H1 (cell line): Measurements from ENCODE around the gene INTS7. TPM values are rescaled to one million over a fixed set of nuclear protein-coding genes. Genes with fewer than 3 reads are reported as not detected.

Experiments used
- SIX5 ChIP-seq: IDR thresholded peaks from 2 replicates; pipeline ENCODE4 v1.6.1; 2011; ENCODE audit warnings: mild to moderate bottlenecking, low read depth, low read length
- polyA plus RNA-seq, 7 experiments: library from polyadenylated mRNA; depleted of rRNA in 3 of 7; stranded (reverse) in 5 of 7; unstranded in 2 of 7; fragments of >200 nt in 5 of 7; fragments of 200-250 nt in 2 of 7; gene quantifications; 1 replicate in 5 of 7; 2 replicates in 1 of 7; 4 replicates in 1 of 7; pipeline versions ENCODE4 v1.2.1 to v1.2.3, GENCODE V29; 2011 to 2013; ENCODE audit warnings: missing spikeins in 2 of 7, mixed read lengths in 2 of 7
- total RNA-seq: library from RNA; stranded (reverse); fragmentation: NEBNext Ultra II Directional; extraction: Animal tissue kit (Norgen Biotek cat#: 25700); gene quantifications from 2 replicates; pipeline ENCODE4 v1.2.1, GENCODE V29; 2021

INTS7 gene
- total and polyA plus RNA-seq, 2 of the 8 experiments (the other 6 are each of a cell fraction or from before 2014, with no cell fraction given) = 15.2 to 22.4 TPM

GRCh38 chr1:212072047-212072446, 36.7 kb upstream of the INTS7 start (continued):
- TF ChIP-seq SIX5 = no peak
- TF ChIP-seq, all 59 proteins: peak for 0
